Activated naive CD4-positive, alpha-beta T cell (primary cell): Measurements from ENCODE around the gene SPHK1.

Source experiments
- DNase-seq, 4 experiments: peaks; one replicate each; lab custom pipeline; 2025; lab: John Stamatoyannopoulos, UW

SPHK1 gene

DNA sequence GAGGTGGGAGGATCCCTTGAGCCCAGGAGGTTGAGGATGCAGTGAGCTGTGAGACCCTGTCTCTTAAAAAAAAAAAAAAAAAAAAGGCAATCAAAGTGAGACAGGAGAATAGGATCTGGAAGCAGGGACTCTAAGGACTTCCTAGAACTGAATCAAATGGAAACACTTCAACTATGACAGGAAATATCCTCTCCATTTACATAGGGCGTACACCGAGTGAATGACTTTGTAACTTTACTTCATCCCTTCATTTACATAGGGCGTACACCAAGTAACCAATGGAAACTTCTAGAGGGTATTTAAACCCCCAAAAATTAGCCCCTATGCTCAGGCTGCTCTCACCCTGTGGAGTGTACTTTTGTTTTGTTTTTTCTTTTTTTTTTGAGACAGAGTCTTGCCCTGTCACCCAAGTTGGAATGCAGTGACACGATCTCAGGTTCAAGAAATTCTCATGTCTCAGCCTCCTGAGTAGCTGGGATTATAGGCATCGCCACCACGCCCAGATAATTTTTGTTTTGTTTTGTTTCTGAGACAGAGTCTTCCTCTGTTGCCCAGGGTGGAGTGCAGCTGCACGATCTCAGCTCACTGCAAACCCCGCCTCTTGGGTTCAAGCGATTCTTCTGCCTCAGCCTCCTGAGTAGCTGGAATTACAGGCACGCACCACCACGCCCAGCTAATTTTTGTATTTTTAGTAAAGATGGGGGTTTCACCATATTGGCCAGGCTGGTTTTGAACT is 21.1 kb upstream of the SPHK1 start:
- no peak for DNase-seq

- no peak for DNase-seq
Observed at GRCh38 chr17:76365256-76365903, 19.0 kb upstream of the SPHK1 start.

GRCh38 chr17:76366247-76366646 is 18.2 kb upstream of the SPHK1 start:
- DNase-seq = no peak

DNA sequence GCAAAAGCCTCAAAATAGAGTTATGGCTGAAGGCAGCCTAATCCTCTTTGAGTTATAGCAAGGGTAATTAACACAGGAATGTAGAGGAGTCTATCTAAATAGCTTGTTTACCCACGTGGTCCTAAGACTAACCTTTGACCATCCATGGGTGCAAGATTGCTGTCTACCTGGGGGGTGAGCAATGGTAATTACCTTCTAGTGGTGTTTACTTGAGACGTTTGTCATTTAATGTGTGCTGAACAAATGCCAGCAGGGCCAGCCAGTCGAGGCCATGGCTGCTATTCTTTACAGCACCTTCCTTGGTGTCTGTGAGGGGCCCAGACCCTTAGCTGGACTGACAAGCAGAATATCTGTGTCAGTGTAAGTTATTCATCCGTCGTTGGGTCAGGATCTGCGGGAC is 16.8 kb upstream of the SPHK1 start:
- no peak for DNase-seq

GRCh38 chr17:76368545-76368944 is 15.9 kb upstream of the SPHK1 start:
- DNase-seq = no peak

GRCh38 chr17:76369379-76369778 is 15.0 kb upstream of the SPHK1 start:
- DNase-seq = no peak

DNA sequence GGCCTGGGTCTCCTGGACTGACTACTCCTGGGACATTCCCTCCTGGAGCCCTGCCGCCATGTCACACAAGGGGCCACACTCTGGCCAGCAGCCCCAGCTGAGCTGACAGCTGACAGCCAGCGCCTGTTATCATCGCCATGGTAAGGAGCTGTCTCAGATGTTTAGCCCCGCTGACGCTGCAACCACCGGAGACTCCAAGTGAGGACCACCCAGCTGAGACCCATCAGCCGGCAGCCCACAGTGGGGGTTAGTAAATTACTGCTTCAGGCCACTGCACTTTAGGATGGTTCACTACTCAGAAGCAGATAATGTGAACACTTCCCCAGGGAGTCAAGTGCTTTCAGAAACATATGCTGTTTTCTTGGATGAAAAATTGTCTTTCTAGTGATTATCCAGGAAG is 14.6 kb upstream of the SPHK1 start:
- DNase-seq = no peak

GRCh38 chr17:76370261-76370993 is 14.0 kb upstream of the SPHK1 start:
- no peak for DNase-seq

DNA sequence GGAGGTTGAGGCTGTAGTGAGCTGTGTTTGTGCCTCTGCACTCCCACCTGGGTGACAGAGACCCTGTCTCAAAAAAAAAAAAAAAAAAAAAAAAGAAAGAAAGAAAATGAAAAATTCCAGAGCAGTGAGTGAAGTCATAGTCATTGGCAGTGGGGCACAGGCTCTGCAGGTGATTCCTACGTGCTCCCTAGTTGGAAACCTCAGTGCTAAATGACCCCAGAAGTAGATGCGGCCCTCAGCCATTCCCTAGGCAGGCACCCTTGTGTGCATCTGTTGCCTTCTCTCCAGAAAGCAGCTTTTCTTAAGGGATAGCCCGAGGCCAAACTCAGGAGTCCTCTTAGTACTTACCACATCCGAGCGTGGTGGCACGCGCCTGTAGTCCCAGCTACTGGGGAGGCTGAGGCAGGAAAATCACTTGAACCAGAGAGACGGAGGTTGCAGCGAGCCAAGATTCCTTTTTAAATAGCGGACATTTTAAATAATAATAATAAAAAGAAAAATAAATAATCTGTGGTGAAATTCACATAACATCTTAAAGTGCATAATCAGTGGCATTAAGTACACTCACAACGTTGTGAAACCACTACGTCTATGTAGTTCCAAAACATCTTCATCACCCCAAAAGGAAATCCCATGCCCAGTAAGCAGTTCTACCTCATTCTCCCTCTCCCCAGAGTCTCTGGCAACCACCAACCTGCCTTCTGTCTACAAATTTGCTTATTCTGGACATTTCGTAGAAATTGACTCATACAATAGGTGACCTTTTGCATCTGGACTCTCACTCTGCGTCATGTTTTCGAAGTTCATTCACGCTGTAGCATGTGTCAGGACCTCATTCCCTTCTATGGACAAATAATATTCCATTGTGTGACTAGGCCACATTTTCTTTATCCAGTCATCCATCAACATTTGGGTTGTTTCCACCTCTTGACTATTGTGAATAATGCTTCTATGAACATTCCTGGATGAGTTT is 12.5 kb upstream of the SPHK1 start:
- no peak for DNase-seq

GRCh38 chr17:76376318-76377133 is 7.9 kb upstream of the SPHK1 start:
- DNase-seq = no peak

DNA sequence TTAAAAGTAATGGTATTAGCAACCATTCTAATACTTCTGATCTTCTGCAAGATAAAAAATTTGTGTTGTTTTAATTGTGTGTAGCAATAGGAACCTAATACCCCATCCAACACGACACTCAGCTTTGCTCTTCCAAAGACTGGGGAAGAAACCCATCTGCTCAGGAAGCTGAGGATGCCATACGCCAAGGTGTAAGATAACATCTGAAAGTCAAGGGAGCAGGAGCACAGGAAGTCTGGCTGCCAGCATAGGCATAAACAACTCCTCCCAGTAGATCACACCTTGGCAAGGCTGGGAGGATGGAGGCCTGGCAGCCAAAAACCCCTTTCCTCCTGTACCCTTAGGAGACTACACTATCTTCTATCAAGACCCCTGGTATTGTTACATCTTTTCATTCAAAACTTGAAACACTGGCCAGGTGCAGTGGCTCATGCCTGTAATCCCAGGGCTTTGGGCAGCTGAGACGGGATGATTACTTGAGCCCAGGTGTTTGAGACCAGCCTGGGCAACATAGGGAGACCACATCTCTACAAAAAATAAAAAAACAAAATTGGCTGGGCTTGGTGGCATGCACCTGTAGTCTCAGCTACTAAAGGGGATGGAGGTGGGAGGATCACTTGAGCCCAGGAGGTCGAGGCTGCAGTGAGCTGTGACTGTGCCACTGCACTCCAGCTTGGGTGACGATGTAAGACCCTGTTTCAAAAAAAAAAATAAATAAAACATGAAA is 5.7 kb upstream of the SPHK1 start:
- no peak for DNase-seq

DNA sequence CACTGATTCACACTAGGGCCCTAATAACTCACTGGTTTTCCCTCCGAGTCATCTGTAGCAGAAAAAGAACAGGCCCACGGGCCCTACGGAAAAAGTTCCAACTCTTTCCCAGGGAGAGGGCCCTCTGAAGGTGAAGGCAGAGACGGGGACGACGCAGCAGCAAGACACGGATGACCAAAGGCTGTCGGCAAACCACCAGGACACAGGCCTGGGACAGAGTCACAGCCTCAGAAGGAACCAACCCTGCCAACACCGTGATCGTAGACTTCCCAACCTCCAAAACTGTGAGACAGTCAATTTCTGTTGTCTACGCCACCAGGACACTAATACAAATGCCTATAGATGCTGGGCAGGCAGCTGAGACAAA is 5.2 kb upstream of the SPHK1 start:
- no peak for DNase-seq

- no peak for DNase-seq
Observed at GRCh38 chr17:76379646-76380376, 4.6 kb upstream of the SPHK1 start.

GRCh38 chr17:76381633-76382350 is 2.6 kb upstream of the SPHK1 start:
- DNase-seq = no peak

DNA sequence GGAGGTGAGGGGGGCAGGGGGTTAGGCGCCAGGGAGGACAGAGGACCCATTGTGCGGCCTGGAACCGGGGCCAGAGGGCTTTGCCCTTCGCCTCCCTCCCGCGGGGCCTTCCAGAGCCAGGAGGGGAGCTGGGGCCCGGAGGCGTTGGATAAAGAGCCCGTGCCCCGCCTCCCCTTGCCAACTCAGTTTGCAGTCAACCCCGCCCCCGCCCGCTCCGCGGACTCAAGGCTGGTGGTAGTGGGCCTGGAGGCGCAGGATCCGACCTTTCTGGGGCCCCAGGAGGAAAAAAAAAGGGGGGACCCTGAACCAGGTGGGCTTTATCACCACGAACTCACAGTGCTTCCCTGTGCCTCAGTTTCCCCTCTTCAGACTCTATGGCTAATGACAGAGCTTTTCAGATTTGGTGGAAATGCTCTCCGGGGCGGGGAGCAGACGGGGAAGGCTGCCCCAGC is 2.0 kb upstream of the SPHK1 start:
- no peak for DNase-seq

DNA sequence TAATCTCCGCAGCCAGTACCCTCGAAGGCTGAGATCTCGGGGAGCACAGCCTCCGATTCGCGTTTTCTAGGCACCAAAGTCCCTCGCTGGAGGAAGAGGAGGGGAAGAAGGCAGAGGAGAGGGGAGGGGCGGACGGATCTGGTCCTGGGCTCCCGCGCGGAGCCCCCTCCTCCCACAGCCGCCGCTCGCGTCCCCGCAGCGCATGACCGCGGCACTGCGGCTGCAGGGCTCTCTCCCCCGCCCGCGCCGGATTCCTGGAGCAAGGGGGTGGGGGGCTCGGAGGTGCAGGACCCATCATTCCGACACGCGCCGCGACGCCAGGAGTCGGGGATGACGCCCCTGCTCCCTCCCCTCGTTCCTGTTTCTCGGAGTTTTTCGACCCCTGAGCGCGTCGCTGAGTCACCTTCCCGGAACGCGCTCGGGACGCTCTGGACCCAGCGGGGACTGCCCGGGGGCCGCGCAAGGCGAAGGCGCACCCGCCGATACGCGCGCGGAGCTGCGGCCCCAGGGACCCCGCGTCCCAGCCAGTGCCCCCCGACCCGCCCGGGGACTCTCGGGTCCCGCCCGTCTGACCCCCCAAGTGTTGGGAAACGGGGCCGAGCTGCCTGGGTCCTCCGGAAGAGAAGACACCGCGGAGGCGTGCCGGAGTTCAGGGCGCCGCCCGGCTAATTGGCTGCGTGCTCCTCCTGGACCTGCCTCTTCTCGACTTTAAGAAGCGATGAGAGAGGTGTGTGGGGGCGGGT is 1.4 kb upstream of the SPHK1 start:
- DNase-seq = peak in 2 of 4 experiments; percentile 33 to 46

GRCh38 chr17:76383546-76384221 is 725 bp upstream of the SPHK1 start:
- peak in 1 of 4 experiments; percentile 46 for DNase-seq
